Gastroesophageal sphincter (tissue), 3 donors: ENCODE measurements around the gene ERBB2.

Source experiments
- CTCF ChIP-seq, 4 experiments: fragments of 200-600 bp in 2 of 4; fragments of 450-650 bp in 2 of 4; sonication (generic) in 1 of 4; IDR thresholded peaks; one replicate each; pipeline ENCODE4 v1.5.1; 2017 to 2019; ENCODE audit warnings: antibody characterized with exemption in 4 of 4, mild to moderate bottlenecking in 2 of 4, moderate library complexity in 2 of 4
- EP300 ChIP-seq: sonication (generic); formaldehyde crosslinking; IDR thresholded peaks from one replicate; pipeline ENCODE4 v1.6.1; 2017; ENCODE audit warnings: antibody characterized with exemption, mild to moderate bottlenecking
- POLR2A ChIP-seq, 2 donors: fragments of 450-650 bp; IDR thresholded peaks; one replicate each; pipeline ENCODE4 v1.6.1; 2017; ENCODE audit warnings: antibody characterized with exemption in 2 of 2, mild to moderate bottlenecking in 2 of 2, moderate library complexity in 1 of 2
- POLR2AphosphoS5 ChIP-seq: sonication (generic); formaldehyde crosslinking; IDR thresholded peaks from one replicate; pipeline ENCODE4 v1.6.1; 2017; ENCODE audit warnings: antibody characterized with exemption

- TF ChIP-seq CTCF (IDR thresholded peaks at IDR 0.05) (no peak), POLR2AphosphoS5 (no peak), EP300 (no peak), POLR2A (IDR thresholded peaks at IDR 0.05) (no peak)
Measured at GRCh38 chr17:39665642-39666224, 34.1 kb upstream of the ERBB2 start.
